ENCODE results near the gene PGBD4.

- TF ChIP-seq CTCF (conservative IDR thresholded peaks at IDR 0.05 in 1 of 2, IDR thresholded peaks at IDR 0.05 in 1 of 2; ENCODE audit: low read depth in 1 of 2, low read length in 2 of 2) = no peak
- no peak for TF ChIP-seq EZH2 (IDR thresholded peaks at IDR 0.05; ENCODE audit: low read length, missing control alignments)
Measured at GRCh38 chr15:34114739-34115138, 12.9 kb downstream of the PGBD4 start.

Data from fibroblast of lung (primary cell).